Retinal pigment epithelial cell (primary cell): Measurements from ENCODE around the gene ATP5F1E.

Experiments used
- DNase-seq: peaks from one replicate; pipeline ENCODE4 v3.0.0-alpha.2; 2010; ENCODE audit warnings: low read depth
- H3K4me3 ChIP-seq: 2 replicates; pipeline ENCODE4 v1.5.1; 2011; ENCODE audit warnings: mild to moderate bottlenecking, low read length, control low read depth, moderate library complexity
- TF ChIP-seq, protein P1 (sequence below): conservative IDR thresholded peaks from 2 replicates; pipeline ENCODE4 v1.5.1; 2011; ENCODE audit warnings: low read depth, low read length, control low read depth, inconsistent platforms

The ATP5F1E gene

GRCh38 chr20:58998656-58999055, 33.5 kb downstream of the ATP5F1E start:
- no peak overlapping the region for H3K4me3 ChIP-seq
- DNase-seq = no peak
- TF ChIP-seq, protein P1, sequence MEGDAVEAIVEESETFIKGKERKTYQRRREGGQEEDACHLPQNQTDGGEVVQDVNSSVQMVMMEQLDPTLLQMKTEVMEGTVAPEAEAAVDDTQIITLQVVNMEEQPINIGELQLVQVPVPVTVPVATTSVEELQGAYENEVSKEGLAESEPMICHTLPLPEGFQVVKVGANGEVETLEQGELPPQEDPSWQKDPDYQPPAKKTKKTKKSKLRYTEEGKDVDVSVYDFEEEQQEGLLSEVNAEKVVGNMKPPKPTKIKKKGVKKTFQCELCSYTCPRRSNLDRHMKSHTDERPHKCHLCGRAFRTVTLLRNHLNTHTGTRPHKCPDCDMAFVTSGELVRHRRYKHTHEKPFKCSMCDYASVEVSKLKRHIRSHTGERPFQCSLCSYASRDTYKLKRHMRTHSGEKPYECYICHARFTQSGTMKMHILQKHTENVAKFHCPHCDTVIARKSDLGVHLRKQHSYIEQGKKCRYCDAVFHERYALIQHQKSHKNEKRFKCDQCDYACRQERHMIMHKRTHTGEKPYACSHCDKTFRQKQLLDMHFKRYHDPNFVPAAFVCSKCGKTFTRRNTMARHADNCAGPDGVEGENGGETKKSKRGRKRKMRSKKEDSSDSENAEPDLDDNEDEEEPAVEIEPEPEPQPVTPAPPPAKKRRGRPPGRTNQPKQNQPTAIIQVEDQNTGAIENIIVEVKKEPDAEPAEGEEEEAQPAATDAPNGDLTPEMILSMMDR = no peak

- TF ChIP-seq, protein P1 = no peak
- no peak for DNase-seq
- no peak overlapping the region for H3K4me3 ChIP-seq
Observed at GRCh38 chr20:58997141-58997770, 34.9 kb downstream of the ATP5F1E start.

DNA sequence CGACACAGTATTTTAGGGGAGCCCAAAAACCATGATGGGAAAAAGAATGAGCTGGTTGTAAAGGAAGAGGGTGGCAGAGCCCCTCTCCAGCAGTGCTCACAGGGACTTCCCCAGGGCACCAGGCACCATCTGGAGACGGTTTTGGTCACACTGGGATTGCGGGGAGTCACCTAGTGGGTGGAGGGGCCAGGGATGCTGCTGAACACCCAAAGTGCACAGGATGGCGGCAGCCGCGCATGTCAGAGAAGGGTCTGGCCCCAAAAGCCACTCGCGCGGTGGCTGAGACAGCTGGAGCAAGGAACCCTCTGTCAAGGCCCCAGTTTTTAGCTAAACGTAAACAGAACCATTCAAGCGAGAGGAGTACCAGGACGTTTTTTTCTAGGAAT, 35.9 kb downstream of the ATP5F1E start:
- TF ChIP-seq, protein P1 = no peak
- H3K4me3 ChIP-seq = no peak overlapping the region
- no peak for DNase-seq

DNA sequence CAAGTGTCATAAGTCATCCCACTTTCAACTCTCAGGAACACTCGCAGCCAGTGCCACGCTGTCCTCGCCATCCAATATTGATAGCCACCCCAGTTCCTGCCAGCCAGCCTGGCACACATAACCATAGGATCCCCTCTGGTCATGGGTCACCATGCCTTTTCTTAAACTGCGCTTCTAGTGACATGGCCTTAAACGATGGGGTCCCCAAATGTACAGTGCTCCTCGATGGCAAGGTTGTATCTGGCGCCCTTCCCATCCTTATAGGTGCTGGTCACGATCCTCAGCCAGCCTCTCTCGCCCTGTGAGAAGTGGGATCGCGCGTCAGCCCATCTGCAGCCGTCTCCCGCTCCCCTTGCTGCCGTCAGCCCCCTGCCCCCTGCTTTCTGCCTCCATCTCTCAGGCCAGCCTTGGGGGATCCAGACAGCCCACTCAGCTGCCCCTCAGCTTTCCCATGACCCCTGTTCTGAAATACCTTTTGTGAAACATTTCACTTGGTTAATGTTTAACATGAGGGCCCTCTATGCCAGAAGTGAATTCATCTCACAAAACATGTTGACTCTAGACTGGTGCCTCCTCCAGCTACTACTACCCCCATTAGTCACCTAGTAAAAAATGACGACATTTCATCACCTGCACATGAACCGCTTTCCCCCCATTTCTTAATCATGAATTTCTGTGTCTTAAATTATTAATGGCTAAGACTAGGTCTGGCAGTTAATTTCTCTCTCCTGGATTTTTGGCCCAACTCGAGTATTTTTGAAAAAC, 36.5 kb downstream of the ATP5F1E start:
- no peak overlapping the region for H3K4me3 ChIP-seq
- DNase-seq = no peak
- TF ChIP-seq, protein P1 = no peak

DNA sequence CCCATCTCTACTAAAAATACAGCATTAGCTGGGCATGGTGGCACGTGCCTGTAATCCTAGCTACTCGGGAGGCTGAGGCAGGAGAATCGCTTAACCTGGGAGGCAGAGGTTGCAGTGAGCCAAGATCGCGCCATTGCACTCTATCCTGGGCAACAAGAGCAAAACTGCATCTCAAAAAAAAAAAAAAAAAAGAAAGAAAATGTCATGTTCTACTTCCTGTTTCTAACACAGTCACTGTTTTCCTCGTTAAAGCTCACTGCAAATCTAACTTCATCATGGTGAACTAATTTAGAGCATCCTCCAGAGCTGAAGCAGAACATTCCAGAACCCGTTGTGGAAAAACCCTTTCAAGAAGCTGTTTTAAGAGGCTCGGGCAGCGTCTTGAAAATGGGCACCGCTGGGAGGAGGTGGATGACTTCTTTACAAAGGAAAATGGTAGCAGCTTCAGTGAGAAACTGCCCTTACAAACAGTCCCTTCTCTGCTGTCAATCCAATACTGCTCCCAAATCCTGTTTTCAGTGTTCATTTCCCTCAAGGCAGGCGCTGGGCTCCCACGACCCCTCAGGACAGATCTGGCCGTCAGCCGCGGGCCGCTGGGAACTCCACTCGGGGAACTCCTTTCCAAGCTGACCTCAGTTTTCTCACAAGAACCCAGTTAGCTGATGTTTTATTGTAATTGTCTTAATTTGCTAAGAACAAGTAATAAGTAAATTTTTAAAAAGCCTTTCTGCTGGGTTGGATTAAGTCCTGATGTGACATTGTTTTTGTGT, 37.6 kb downstream of the ATP5F1E start:
- H3K4me3 ChIP-seq = no peak overlapping the region
- TF ChIP-seq, protein P1 = no peak
- no peak for DNase-seq

GRCh38 chr20:58993332-58994248, 38.5 kb downstream of the ATP5F1E start:
- no peak for DNase-seq
- TF ChIP-seq, protein P1 = no peak
- no peak overlapping the region for H3K4me3 ChIP-seq
